ENCODE results near the gene AP4M1. TPM values are rescaled to one million over a fixed set of nuclear protein-coding genes. Genes with fewer than 3 reads are reported as not detected.
A peak's percentile ranks its signal among the peaks of the same experiment; 100 is the strongest.

AP4M1 gene
- total RNA-seq, 2 donors from 2014 or later = 26.3 to 31.5 TPM

- Mint-ChIP-seq H3K27ac (no peak overlapping the region), H3K27me3 (ENCODE audit: insufficient read depth) (no peaks in the 10 kb centered on the region), H3K4me3 (no peak overlapping the region), H3K4me1 (peaks cover 4% of the 10 kb centered on the region), H3K9me3 (peaks cover 79% of the 10 kb centered on the region), H3K36me3 (ENCODE audit: low read depth) (peaks cover 98% of the 10 kb centered on the region)
- Histone ChIP-seq H3K27ac (ENCODE audit: low read depth, low read length) (no peak overlapping the region), H3K36me3 (ENCODE audit: control insufficient read depth, insufficient read depth, low read length) (peaks cover 98% of the 10 kb centered on the region), H3K4me1 (ENCODE audit: control insufficient read depth, insufficient read depth, low read length) (peaks cover 5% of the 10 kb centered on the region), H3K27me3 (ENCODE audit: control insufficient read depth, insufficient read depth, low read length, poor library complexity, severe bottlenecking) (no peaks in the 10 kb centered on the region), H3K9me3 (ENCODE audit: control insufficient read depth, low read length) (peaks cover 88% of the 10 kb centered on the region), H3K9ac (ENCODE audit: extremely low read depth, low read length, poor library complexity, severe bottlenecking) (no peak overlapping the region), H3K4me3 (ENCODE audit: low read length) (peak overlapping the region; percentile 28)
- TF ChIP-seq CTCF (conservative IDR thresholded peaks at IDR 0.05) = no peak
- no peak for DNase-seq
- 92 to 93% methylated on average over 6 to 7 of the region's 7 CpGs for WGBS, 2 experiments (ENCODE audit: insufficient coverage in 1 of 2, insufficient read length in 1 of 2)
Measured at GRCh38 chr7:100074841-100075240, 26.6 kb upstream of the AP4M1 start.

GRCh38 chr7:100075418-100075817, 26.0 kb upstream of the AP4M1 start:
- H3K27me3 ChIP-seq (ENCODE audit: control insufficient read depth, insufficient read depth, low read length, poor library complexity, severe bottlenecking) = no peaks in the 10 kb centered on the region
- H3K4me1 ChIP-seq (ENCODE audit: control insufficient read depth, insufficient read depth, low read length) = peaks cover 5% of the 10 kb centered on the region
- peaks cover 97% of the 10 kb centered on the region for H3K36me3 ChIP-seq (ENCODE audit: control insufficient read depth, insufficient read depth, low read length)
- peaks cover 77% of the 10 kb centered on the region for H3K9me3 Mint-ChIP-seq
- H3K4me3 Mint-ChIP-seq = no peak overlapping the region
- H3K9ac ChIP-seq (ENCODE audit: extremely low read depth, low read length, poor library complexity, severe bottlenecking) = no peak overlapping the region
- no peak overlapping the region for H3K27ac ChIP-seq (ENCODE audit: low read depth, low read length)
- WGBS, 2 experiments (ENCODE audit: insufficient coverage in 1 of 2, insufficient read length in 1 of 2) = 97 to 100% methylated on average over 4 to 6 of the region's 6 CpGs
- no peak for TF ChIP-seq CTCF (conservative IDR thresholded peaks at IDR 0.05)
- peaks cover 82% of the 10 kb centered on the region for H3K9me3 ChIP-seq (ENCODE audit: control insufficient read depth, low read length)
- H3K27ac Mint-ChIP-seq = no peak overlapping the region
- H3K36me3 Mint-ChIP-seq (ENCODE audit: low read depth) = peaks cover 97% of the 10 kb centered on the region
- peaks cover 8% of the 10 kb centered on the region for H3K4me1 Mint-ChIP-seq
- no peaks in the 10 kb centered on the region for H3K27me3 Mint-ChIP-seq (ENCODE audit: insufficient read depth)
- no peak for DNase-seq
- peak overlapping the region; percentile 28 for H3K4me3 ChIP-seq (ENCODE audit: low read length)

GRCh38 chr7:100077205-100077604, 24.2 kb upstream of the AP4M1 start:
- Histone ChIP-seq H3K9ac (ENCODE audit: extremely low read depth, low read length, poor library complexity, severe bottlenecking) (no peak overlapping the region), H3K4me1 (ENCODE audit: control insufficient read depth, insufficient read depth, low read length) (peaks cover 5% of the 10 kb centered on the region), H3K36me3 (ENCODE audit: control insufficient read depth, insufficient read depth, low read length) (peaks cover 79% of the 10 kb centered on the region), H3K4me3 (ENCODE audit: low read length) (no peak overlapping the region), H3K9me3 (ENCODE audit: control insufficient read depth, low read length) (peaks cover 65% of the 10 kb centered on the region), H3K27me3 (ENCODE audit: control insufficient read depth, insufficient read depth, low read length, poor library complexity, severe bottlenecking) (no peaks in the 10 kb centered on the region), H3K27ac (ENCODE audit: low read depth, low read length) (no peak overlapping the region)
- H3K9me3 Mint-ChIP-seq = peaks cover 62% of the 10 kb centered on the region
- H3K36me3 Mint-ChIP-seq (ENCODE audit: low read depth) = peaks cover 83% of the 10 kb centered on the region
- no peak for DNase-seq
- H3K4me1 Mint-ChIP-seq = peaks cover 10% of the 10 kb centered on the region
- no peaks in the 10 kb centered on the region for H3K27me3 Mint-ChIP-seq (ENCODE audit: insufficient read depth)
- 89 to 100% methylated on average over 3 to 4 of the region's 4 CpGs for WGBS, 2 experiments (ENCODE audit: insufficient coverage in 1 of 2, insufficient read length in 1 of 2)
- no peak overlapping the region for H3K27ac Mint-ChIP-seq
- H3K4me3 Mint-ChIP-seq = no peak overlapping the region
- no peak for TF ChIP-seq CTCF (conservative IDR thresholded peaks at IDR 0.05)
